ENCODE measurements around the gene TM9SF4.

GRCh38 chr20:32109392-32110172 lies at the start of gene TM9SF4:
- TF ChIP-seq CTCF (IDR thresholded peaks at IDR 0.05): no peak
- no peak for TF ChIP-seq EP300 (IDR thresholded peaks at IDR 0.05)

Data from esophagus muscularis mucosa (tissue), 3 donors.